ENCODE data around the gene ZC3H4.

ZC3H4 gene

GRCh38 chr19:47132194-47132852 lies 18.7 kb upstream of the ZC3H4 start:
- DNase-seq, result no peak

GRCh38 chr19:47130589-47131227 lies 17.1 kb upstream of the ZC3H4 start, which contains the start of gene SAE1:
Gene SAE1, plus strand, starts transcription at chr19:47130835. Its CDS starts 96 bp downstream, at chr19:47130931.
- peak; percentile 88 to 96 for DNase-seq

- DNase-seq, result no peak
These were observed 16.6 kb upstream of the ZC3H4 start for GRCh38 chr19:47130120-47130588.

DNA sequence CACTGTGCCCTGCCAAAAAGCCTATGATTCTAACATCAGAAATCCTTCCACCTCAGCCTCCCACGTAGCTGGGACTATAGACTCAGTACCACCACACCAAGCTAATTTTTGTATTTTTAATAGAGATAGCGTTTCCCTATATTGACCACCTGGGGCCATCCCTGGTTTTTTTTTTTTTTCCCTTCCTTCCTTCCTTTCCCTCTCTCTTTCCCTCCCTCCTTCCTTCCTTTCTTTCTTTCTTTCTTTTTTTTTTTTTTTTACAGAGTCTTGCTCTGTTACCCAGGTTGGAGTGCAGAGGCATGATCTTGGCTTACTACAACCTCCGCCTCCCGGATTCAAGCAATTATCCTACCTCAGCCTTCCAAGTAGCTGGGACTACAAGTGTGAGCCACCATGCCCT lies 16.0 kb upstream of the ZC3H4 start:
- no peak for DNase-seq

GRCh38 chr19:47125669-47125938 lies 12.0 kb upstream of the ZC3H4 start:
- DNase-seq, result no peak

GRCh38 chr19:47124937-47125668 lies 11.5 kb upstream of the ZC3H4 start:
- DNase-seq, result peak; percentile 57 to 93

- DNase-seq, result no peak
These were observed 9.8 kb upstream of the ZC3H4 start for GRCh38 chr19:47123406-47123805.

DNA sequence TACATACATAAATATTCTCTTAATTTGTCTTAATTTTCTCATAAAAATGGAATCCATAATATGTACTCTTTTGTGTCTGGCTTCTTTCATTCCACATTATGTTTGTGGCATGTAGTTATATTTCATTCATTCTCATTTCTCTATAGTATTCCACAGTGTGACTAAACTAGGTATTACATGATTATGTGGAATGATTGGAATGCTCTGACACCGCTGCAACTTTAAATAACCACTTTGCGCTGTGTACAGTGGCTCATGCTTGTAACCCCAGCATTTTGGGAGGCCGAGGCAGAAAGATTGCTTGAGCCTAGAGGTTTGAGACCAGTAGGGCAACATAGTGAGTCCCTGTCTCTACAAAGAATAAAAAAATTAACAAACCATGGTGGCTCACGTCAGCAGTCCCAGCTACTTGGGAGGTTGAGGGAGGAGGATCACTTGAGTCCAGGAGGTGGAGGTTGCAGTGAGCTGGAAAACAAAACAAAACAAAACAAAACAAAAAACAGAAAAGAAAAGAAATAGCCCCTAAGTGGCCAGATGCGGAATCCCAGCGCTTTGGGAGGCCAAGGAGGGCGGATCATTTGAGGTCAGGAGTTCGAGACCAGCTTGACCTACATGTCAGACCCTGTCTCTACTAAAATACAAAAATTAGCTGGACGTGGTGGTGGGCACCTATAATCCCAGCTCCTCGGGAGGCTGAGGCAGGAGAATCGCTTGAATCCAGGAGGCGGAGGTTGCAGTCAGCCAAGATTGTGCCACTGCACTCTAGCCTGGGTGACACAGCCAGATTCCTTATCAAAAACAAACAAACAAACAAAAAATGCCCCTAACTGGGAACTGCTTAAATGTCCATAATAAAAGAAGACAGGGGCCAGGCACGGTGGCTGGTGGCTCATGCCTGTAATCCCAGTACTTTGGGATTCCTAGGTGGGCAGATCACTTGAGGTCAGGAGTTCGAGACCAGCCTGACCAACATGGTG lies 9.1 kb upstream of the ZC3H4 start:
- no peak for DNase-seq

- no peak for DNase-seq
These were observed 7.0 kb upstream of the ZC3H4 start for GRCh38 chr19:47120470-47121067.

GRCh38 chr19:47113850-47114651 lies 475 bp upstream of the ZC3H4 start:
- DNase-seq, result no peak

GRCh38 chr19:47112166-47112996 lies 1.2 kb downstream of the ZC3H4 start:
- peak; percentile 72 to 75 for DNase-seq

DNA sequence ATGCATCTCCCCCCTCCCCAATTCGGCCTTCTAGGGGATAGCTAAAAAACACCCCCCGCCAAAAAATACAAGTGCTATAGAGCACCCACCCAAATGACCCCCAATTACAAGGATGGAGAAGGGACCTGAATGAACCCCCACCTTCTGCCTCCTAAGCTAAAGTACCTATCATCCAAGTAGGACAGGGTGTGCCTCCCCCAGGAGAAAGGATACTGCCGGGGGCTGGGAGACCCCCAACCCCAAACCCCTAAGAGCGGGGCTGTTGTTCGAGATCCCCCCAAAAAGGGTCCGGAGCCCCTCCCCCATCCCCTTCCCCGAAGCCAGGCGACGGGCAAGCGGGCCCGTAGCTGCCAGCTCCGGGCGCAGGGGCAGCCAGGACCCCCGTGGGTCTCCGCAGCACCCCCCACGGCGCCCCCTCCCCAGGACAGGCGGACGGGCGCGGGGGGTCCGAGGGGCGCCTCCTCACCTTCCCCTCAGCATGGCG lies 1.9 kb downstream of the ZC3H4 start:
- DNase-seq, result no peak

DNA sequence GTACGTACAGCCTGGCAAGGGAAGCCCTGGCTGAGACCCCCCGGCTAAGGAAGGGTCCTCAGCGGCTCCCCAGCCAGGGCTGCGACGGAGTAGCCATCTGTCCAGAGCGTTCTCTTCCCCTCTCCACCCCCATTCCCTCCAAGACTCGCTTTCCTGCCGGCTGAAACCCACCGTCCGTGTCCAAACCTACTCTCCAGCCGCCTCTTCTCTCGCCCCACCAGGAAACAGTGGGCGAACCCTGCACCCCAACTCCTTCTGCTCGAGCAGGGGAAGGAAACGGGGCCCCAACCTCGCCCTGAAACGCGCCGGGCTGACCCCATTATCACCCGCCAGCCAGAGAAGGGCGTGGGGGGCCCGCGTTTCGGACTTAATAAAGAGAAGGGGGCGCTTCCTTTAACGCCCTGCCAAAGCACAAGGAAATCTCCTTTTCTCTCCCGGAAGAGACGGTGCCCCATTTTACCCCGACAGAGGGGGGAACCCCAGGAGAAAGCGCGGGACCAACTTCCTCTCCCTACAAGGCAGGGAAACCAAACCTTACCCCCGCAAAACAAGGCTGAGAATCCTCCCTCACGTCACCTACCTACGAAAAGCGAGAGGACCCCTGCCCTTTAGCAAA lies 2.5 kb downstream of the ZC3H4 start:
- peak; percentile 74 to 80 for DNase-seq

DNA sequence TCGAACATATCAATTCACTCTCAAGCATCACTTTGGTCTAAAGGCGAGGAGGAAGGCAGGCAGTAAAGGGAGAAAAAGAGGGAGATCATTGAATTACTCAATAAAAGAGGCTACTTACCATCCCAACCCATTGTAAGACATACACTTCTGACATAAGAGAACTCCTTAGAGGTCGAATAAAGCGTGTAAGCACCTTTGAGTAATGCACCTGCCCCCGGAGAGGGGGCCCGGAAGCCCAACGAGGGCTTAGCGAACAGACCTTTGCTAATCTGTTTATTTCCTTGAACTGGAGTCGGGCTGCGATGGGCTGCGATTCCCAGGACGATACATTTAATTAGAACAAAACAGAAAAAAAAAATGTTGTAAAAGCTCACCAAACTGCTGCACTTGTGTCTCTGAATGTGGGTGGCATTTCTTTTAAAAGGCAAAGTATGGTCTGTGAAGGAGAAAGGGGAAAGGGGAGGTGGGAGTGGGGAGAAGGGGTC lies 3.0 kb downstream of the ZC3H4 start:
- DNase-seq, result no peak

DNA sequence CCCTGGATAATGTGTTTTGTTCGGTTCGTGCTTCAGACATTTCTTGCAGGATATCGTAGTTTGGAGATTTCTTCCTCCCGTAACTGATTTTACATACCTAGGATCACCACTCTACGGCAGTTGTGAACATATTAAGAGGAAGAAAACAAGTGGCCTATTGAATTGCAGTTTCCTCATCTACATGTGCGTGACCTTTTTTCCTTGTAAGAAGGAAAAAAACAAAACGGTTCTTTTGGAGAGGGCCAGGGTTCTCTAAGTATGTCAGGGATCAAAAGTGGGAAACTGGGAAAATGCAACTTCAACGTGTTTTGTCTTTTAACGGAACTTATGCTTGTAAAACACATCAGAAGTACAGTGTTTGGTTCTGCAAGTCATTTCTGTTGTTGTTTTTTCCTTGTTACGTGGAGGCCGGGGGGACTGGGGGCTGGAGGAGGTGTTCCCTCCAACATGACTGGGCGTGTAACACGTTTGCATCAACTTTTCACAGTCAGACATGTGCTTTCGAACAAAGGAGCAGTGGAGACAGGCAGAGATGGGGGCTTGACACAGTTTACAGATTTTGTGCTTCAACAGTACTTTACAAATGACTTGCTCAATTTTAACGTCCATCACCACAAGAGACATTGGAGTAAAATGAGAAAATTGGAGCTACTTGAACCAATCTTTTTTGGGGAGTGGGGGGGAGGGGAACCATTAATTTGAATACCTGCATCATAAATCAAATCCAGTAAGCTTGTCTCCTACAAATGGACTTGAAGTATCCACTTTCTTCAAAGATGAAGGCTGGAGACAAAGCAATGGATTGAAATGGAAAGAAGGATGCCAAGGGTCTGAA lies 3.8 kb downstream of the ZC3H4 start:
- peak; percentile 33 to 42 for DNase-seq

DNA sequence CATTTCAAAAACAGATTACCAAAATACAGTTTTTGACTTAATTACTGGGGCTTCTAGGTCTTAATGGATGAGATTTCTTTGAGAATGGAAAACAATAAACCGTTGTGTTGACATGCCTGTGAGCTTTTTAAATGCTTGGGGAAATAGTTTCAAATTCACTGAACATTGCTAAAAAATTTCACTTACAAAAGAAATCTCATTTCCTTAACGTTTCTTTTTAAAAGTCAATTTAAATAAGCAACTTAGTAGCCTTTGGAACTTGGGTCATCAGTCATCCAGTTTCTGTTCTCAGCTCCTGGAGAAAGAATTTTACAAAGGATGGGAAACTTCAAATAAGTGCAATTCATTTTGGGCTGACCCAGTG lies 4.4 kb downstream of the ZC3H4 start:
- DNase-seq, result no peak

- DNase-seq, result no peak
These were observed 5.4 kb downstream of the ZC3H4 start for GRCh38 chr19:47107953-47108746.

All from inflammatory macrophage treated with lipopolysaccharide for 1 hour (primary cell).